ENCODE measurements around the gene GIPC3.
A peak's percentile ranks its signal among the peaks of the same experiment; 100 is the strongest.
"Not testable (repeated sequence)": the region's sequence is repeated elsewhere in the genome, so short reads cannot be mapped to it uniquely, and the experiment has no call there.

Gene GIPC3

GRCh38 chr19:3576696-3577443 lies 8.4 kb upstream of the GIPC3 start:
- peak; percentile 82 for DNase-seq (ENCODE audit: low read depth)

DNA sequence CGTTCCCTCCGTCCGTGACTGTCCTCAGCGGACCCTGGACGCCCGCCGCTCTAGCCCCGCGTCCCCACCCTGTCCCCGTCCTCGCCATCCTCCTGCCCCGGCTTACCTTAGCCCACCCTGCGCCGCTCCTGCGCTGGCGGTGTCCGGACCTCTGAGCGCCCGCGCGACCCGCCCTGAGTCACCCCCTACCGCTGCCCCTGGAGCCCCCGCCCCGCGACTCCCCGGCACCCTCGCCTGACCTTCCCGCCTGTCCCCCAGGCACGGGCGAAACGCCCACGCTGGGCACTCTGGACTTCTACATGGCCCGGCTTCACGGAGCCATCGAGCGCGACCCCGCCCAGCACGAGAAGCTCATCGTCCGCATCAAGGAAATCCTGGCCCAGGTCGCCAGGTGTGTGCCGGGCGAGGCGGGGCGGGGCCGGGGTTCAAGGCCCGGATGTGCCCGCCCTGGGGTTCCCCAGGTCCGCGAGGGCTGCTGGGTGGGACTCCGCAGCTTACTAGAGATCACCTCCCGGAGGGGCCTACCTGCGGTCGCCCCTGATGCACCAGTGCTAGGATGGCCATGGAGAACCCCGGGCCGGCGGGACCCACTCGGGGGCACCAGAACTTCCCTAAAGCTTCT lies 7.4 kb upstream of the GIPC3 start:
- DNase-seq (ENCODE audit: low read depth): no peak

GRCh38 chr19:3578390-3578789 lies 6.9 kb upstream of the GIPC3 start:
- DNase-seq (ENCODE audit: low read depth): no peak

GRCh38 chr19:3580156-3580934 lies 4.9 kb upstream of the GIPC3 start:
- DNase-seq (ENCODE audit: low read depth): peak; percentile 92

GRCh38 chr19:3581792-3582191 lies 3.5 kb upstream of the GIPC3 start:
- not testable (repeated sequence) for DNase-seq (ENCODE audit: low read depth)

- not testable (repeated sequence) for DNase-seq (ENCODE audit: low read depth)
These were observed 1.1 kb upstream of the GIPC3 start for GRCh38 chr19:3584036-3584802.

GRCh38 chr19:3586127-3586626 lies 899 bp downstream of the GIPC3 start:
- DNase-seq (ENCODE audit: low read depth): no peak

- DNase-seq (ENCODE audit: low read depth): no peak
These were observed 1.5 kb downstream of the GIPC3 start for GRCh38 chr19:3586707-3587346.

DNA sequence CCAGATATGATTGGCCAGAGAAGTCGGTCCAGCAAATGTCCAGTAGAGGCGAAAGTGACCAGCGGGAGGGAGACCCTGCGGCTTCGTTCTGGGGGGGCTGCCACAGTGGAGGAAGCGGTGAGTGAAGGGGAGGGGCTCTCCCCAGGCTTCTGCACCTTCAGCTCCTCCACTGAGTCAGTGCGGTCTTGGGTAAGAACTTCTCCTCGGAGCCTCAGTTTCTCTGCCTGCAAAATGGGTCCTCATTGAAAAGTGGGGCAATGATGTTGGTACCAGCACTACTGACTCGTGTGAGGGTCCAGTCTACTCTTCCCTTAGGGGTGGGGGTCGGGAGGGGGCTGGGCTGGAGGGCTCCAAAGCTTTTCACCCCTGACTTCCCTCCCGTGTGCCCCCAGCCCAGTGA lies 4.2 kb downstream of the GIPC3 start:
- DNase-seq (ENCODE audit: low read depth): no peak

- DNase-seq (ENCODE audit: low read depth): no peak
These were observed 4.7 kb downstream of the GIPC3 start for GRCh38 chr19:3589949-3590348.

- no peak for DNase-seq (ENCODE audit: low read depth)
These were observed 5.8 kb downstream of the GIPC3 start for GRCh38 chr19:3590991-3591659.

DNA sequence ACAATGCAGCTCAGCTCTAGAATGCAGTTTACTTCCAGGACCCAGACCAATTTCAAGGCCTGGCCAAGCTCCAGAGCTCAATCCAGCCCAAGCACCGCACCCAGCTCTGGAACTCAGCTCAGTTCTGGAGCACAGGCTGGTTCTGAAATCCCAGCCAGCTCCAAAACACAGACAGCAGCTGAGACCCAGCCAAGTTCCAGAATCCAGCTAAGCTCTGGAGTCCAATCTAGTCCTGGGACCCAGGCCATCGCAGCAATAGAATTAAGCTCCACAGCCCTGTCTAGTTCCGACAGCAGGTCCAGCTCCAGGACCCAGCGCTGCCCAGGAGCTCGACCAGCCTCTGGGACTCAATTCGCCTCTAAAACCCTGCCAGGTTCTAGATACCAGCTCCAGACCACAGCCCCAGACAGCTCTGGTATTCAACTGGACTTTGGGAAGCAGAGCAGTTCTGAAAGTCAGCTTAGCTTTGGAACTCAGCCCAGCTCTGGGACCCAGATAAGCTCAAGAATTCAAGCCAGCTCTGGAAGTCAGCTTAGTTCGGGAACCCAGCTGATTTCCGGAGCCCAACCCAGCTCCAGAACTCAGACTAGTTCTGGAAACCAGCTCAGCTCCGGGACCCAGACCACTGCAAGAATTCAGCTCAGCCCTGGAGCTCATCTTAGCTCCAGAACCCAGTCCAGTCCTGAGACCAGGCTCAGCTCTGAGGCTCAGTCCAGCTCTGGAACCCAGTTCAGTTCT lies 6.8 kb downstream of the GIPC3 start:
- DNase-seq (ENCODE audit: low read depth): no peak

DNA sequence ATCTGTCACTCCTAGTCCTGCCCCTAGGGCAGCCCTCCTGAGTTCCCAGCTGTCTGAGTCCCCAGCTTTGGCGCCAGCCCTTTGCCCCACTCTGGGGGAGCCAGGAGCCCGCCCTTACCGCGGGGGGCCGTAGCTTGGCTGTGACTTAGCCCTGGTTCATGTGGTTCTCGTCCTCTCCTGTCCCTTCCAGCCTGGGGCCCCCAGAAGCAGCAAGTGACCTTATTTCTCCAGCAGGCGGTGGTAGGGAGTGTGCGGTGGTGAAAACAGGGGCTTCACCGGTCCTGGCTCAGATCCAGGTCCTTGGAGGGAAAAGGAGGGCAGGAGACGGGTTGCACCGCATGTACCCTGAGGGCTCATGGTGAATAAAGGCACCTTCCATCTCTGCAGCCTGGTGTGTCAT lies 7.9 kb downstream of the GIPC3 start:
- DNase-seq (ENCODE audit: low read depth): no peak

DNA sequence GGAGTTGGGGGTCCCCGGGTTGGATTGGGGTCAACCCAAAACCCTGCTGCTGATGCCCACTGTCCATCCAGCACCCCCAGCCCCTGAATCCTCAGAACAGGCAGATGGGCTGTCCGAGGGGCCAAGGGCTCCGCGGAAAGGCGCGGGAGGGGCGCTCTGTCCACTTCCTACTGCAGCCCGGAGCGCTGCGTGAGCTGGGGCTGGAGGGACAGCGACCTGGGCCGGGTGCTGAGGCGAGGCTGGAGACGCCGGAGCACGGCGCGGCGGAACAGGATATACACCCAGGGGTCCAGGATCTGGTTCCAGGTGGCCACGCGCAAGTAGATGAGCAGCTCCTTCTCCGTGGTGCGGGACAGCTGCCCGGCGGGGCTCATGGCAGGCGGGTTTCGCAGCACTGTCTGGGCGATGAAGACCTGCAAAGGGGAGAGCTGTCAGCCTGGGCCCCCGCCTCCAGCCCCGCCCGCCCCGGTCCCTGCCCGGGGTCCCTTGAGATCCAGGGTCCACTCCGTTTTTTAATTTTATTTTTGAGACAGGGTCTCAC lies 10.3 kb downstream of the GIPC3 start:
- DNase-seq (ENCODE audit: low read depth): no peak

DNA sequence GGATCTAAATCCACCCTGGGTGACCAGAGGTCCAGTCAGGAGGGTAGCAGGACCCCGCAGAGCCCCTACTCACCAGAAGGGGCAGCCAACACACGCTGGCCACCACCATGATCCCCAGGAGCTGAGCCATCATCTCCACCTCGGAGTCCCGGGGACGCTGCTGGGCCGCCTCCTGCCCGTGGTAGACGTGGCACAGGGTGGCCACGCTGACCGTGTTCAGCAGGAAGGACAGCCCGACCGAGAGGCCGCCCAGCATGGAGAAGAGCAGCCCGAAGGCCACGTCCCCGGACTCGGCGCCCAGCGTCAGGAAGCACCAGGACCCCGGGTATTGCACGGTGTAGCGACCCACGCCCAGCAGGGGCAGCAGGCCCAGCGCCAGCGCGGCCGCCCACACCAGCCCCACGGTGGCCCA lies 14.5 kb downstream of the GIPC3 start:
- DNase-seq (ENCODE audit: low read depth): no peak

DNA sequence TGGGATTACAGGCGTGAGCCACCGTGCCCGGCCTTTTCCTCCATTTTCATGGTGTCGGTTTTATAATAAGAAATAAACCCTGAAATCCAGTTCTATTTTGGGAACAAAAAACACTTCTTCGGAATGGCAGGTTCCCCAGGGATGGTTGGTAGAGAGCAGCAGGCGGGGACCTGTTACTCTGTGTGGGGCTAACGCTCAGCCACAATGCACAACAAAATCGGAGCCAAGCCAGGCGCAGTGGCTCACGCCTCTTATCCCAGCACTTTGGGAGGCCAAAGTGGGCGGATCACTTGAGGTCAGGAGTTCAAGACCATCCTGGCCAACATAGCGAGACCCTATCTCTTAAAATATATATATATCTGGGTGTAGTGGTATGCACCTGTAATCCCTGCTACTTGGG lies 15.7 kb downstream of the GIPC3 start:
- no peak for DNase-seq (ENCODE audit: low read depth)

DNA sequence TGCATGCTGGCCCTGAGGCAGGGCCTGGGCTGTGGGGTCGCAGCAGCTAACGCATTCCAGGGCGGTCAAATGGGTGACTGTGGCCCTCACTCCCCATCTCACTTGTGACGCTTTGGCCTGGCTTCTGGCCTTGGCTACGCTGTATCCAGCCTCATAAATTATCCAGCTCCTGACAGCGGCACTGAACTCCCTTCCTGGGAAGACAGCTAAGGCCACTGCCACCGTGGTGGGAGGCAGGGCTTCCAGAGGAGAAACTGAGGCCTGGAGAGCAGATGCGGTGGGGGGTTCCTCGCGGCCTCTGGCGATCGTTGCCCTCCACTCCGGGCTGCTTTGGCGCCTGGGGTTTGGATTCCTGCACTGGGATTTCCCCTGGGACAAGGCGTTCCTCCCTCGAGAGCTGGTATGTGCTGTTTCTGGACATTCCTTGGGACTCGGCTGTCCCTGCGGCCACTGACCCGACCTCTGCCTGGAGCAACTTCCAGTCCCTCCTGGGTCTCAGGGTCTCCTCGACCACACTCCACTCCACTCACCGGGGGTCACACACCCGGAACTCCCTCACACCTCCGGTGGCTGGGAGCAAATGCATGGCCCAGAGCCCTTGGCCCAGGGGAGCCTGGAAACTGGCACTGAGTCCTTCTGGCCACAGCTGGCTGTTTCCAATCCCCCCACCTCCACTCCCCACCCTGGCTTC lies 18.0 kb downstream of the GIPC3 start:
- no peak for DNase-seq (ENCODE audit: low read depth)

DNA sequence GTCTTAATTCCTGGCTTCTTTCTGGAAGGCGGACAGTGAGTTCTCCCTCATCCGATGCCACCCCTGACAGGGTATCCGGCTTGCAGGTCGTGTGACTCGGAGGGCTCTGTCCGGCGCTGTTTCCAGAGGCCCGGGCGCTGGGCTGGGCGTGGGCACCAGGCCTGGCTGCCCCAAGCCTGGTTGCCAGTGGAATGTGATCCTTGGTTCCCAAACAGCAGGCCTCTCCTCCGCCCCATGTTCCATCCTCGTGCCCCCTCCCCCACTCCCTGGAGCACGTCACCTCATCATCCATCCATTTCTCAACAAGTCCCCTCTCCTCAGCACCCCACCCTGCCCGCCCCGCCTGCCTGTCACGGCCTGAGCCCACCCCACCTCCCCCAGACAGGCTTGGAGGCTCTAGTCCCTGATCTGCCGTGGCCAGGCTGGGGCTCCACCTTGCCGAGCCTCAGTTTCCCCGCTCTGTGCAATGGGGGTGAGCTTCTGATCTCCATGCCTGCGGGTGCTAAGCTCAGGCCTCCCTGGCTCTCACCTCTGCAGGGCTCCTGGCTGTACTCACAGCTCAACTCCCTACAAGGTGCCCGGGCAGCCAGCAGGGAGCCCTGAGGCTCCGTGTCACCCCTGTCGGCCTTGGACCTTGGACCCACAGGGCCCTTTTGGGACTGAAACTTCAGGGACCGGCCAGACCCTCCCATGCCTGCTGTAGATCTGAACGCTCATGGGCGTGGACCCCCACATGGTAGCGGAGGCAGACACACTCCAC lies 19.1 kb downstream of the GIPC3 start:
- DNase-seq (ENCODE audit: low read depth): no peak

DNA sequence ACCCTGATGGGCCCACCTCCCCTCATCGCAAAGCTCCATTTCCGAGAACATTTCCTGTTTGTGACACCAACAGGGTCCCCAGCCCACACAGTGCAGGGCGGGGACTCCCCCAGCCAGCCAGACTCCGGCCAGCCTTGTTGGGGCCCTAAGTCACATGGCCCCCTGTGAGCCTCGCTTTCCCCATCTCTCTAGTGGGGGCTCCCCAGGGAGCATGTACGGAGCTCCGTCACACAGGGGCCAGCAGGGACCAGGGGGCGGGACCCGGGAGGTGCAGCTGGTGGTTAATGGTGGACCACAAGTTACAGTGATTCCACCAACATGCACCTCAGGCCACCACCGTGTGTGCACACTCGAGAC lies 19.7 kb downstream of the GIPC3 start:
- no peak for DNase-seq (ENCODE audit: low read depth)
